ENCODE results near the gene GARIN1A.
"Not testable (repeated sequence)": the region's sequence is repeated elsewhere in the genome, so short reads cannot be mapped to it uniquely, and the experiment has no call there.

The GARIN1A gene

GRCh38 chr7:128671992-128672391 is at the start of gene GARIN1A:
GARIN1A (plus strand) TSS chr7:128672292; CDS start chr7:128672398, 106 bp downstream.
- no peak for DNase-seq (ENCODE audit: insufficient read length, low spot score)
- FAIRE-seq: no peak
- TF ChIP-seq POLR2A (IDR thresholded peaks at IDR 0.05; ENCODE audit: low read depth, low read length): no peak

GRCh38 chr7:128627124-128627523 is 45.0 kb upstream of the GARIN1A start:
- FAIRE-seq: not testable (repeated sequence)

GRCh38 chr7:128633915-128634314 is 38.2 kb upstream of the GARIN1A start:
- FAIRE-seq; DNase-seq (ENCODE audit: insufficient read length, low spot score): not testable (repeated sequence)

More at GRCh38 chr7:128627124-128627523, 45.0 kb upstream of the GARIN1A start:
- not testable (repeated sequence) for DNase-seq (ENCODE audit: insufficient read length, low spot score)

GRCh38 chr7:128645206-128645605 is 26.9 kb upstream of the GARIN1A start:
- not testable (repeated sequence) for DNase-seq (ENCODE audit: insufficient read length, low spot score); FAIRE-seq

- not testable (repeated sequence) for FAIRE-seq; DNase-seq (ENCODE audit: insufficient read length, low spot score)
These were observed 26.2 kb upstream of the GARIN1A start for GRCh38 chr7:128645844-128646243.

GRCh38 chr7:128646877-128647276 is 25.2 kb upstream of the GARIN1A start:
- not testable (repeated sequence) for DNase-seq (ENCODE audit: insufficient read length, low spot score); FAIRE-seq

GRCh38 chr7:128651096-128651495 is 21.0 kb upstream of the GARIN1A start:
- FAIRE-seq; DNase-seq (ENCODE audit: insufficient read length, low spot score): not testable (repeated sequence)

- DNase-seq (ENCODE audit: insufficient read length, low spot score); FAIRE-seq: not testable (repeated sequence)
These were observed 19.5 kb upstream of the GARIN1A start for GRCh38 chr7:128652606-128653005.

- not testable (repeated sequence) for FAIRE-seq; DNase-seq (ENCODE audit: insufficient read length, low spot score)
These were observed 18.9 kb upstream of the GARIN1A start for GRCh38 chr7:128653197-128653596.

- not testable (repeated sequence) for FAIRE-seq; DNase-seq (ENCODE audit: insufficient read length, low spot score)
These were observed 18.0 kb upstream of the GARIN1A start for GRCh38 chr7:128654080-128654479.

- FAIRE-seq; DNase-seq (ENCODE audit: insufficient read length, low spot score): not testable (repeated sequence)
These were observed 17.6 kb upstream of the GARIN1A start for GRCh38 chr7:128654501-128654900.

GRCh38 chr7:128658428-128658827 is 13.7 kb upstream of the GARIN1A start:
- DNase-seq (ENCODE audit: insufficient read length, low spot score); FAIRE-seq: not testable (repeated sequence)

- FAIRE-seq (no peak), DNase-seq (ENCODE audit: insufficient read length, low spot score) (no peak)
- no peak for TF ChIP-seq POLR2A (IDR thresholded peaks at IDR 0.05; ENCODE audit: low read depth, low read length)
These were observed 11.5 kb upstream of the GARIN1A start for GRCh38 chr7:128660596-128660995.

- DNase-seq (ENCODE audit: insufficient read length, low spot score) (no peak), FAIRE-seq (no peak)
- no peak for TF ChIP-seq POLR2A (IDR thresholded peaks at IDR 0.05; ENCODE audit: low read depth, low read length)
These were observed 10.6 kb upstream of the GARIN1A start for GRCh38 chr7:128661446-128661845.

GRCh38 chr7:128662091-128662490 is 10.0 kb upstream of the GARIN1A start:
- no peak for FAIRE-seq
- no peak for DNase-seq (ENCODE audit: insufficient read length, low spot score)
- no peak for TF ChIP-seq POLR2A (IDR thresholded peaks at IDR 0.05; ENCODE audit: low read depth, low read length)

- DNase-seq (ENCODE audit: insufficient read length, low spot score); FAIRE-seq: not testable (repeated sequence)
These were observed 8.9 kb upstream of the GARIN1A start for GRCh38 chr7:128663223-128663622.

GRCh38 chr7:128665057-128665456 is 7.0 kb upstream of the GARIN1A start:
- TF ChIP-seq POLR2A (IDR thresholded peaks at IDR 0.05; ENCODE audit: low read depth, low read length): no peak
- no peak for DNase-seq (ENCODE audit: insufficient read length, low spot score)
- no peak for FAIRE-seq

Measured in H54 (cell line).